ENCODE measurements around the gene KIAA2012.

Gene KIAA2012

DNA sequence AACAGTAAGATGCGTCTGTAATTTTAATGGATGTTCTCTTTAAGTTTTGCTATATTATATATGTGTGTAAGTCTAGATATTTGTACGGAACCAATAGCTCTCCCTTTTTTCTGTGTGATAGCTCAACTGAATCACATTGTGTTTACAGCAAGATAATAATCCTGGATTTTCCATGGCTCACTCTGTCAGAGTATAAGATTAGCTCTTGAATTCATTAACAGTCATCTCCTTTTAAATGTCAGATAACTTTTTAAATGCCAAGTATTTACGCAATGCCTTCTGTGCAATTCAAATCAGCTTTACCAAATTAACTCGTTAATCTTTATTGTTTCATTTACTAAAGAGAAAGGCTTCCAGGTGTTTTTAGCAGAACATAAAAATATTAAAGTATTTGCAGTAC lies 76.9 kb downstream of the KIAA2012 start:
- H3K27me3 ChIP-seq (replicated peaks; ENCODE audit: control insufficient read depth, insufficient read depth, low read length): no peaks in the 10 kb centered on the region
- TF ChIP-seq, protein P1, sequence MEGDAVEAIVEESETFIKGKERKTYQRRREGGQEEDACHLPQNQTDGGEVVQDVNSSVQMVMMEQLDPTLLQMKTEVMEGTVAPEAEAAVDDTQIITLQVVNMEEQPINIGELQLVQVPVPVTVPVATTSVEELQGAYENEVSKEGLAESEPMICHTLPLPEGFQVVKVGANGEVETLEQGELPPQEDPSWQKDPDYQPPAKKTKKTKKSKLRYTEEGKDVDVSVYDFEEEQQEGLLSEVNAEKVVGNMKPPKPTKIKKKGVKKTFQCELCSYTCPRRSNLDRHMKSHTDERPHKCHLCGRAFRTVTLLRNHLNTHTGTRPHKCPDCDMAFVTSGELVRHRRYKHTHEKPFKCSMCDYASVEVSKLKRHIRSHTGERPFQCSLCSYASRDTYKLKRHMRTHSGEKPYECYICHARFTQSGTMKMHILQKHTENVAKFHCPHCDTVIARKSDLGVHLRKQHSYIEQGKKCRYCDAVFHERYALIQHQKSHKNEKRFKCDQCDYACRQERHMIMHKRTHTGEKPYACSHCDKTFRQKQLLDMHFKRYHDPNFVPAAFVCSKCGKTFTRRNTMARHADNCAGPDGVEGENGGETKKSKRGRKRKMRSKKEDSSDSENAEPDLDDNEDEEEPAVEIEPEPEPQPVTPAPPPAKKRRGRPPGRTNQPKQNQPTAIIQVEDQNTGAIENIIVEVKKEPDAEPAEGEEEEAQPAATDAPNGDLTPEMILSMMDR (IDR thresholded peaks at IDR 0.05; ENCODE audit: insufficient read depth, low read length, poor library complexity, severe bottlenecking): no peak
- H3K36me3 ChIP-seq (ENCODE audit: control insufficient read depth, insufficient read depth, low read length): no peaks in the 10 kb centered on the region
- DNase-seq (ENCODE audit: extremely low read depth, insufficient read length): no peak
- no peak overlapping the region for H3K4me3 ChIP-seq (replicated peaks; ENCODE audit: low read depth, low read length)

DNA sequence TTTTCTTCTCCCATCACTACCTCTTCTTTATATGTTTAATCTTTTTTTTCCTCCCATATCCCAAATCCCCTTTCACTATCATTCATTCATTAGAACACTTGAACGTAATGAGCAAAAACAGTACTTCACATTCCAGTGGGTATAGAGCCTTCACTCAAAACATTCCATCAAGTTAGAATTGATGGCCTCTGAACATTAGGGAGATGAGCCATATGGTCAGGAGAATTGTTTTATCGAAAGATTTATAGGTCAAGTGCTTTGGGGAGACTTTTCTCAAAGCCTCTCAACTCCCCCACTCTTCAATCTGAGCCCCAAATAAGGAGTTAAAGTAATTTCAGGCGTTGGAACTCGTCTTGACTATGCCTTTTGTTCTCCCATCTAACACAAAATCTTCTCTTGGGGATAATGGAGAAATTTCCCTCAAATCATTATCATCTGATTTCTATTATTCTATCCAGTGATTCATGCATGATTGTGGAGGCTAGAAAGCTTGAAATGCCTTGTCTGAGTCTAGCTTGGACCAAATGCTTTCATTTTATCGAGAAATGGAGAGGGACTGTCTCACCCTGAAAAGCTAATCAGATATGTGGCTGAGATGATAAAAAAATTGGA lies 79.2 kb downstream of the KIAA2012 start:
- DNase-seq (ENCODE audit: extremely low read depth, insufficient read length): no peak
- no peak overlapping the region for H3K4me3 ChIP-seq (replicated peaks; ENCODE audit: low read depth, low read length)
- TF ChIP-seq, protein P1 (IDR thresholded peaks at IDR 0.05; ENCODE audit: insufficient read depth, low read length, poor library complexity, severe bottlenecking): no peak
- no peaks in the 10 kb centered on the region for H3K27me3 ChIP-seq (replicated peaks; ENCODE audit: control insufficient read depth, insufficient read depth, low read length)
- H3K36me3 ChIP-seq (ENCODE audit: control insufficient read depth, insufficient read depth, low read length): no peaks in the 10 kb centered on the region

- H3K4me3 ChIP-seq (replicated peaks; ENCODE audit: low read depth, low read length): no peak overlapping the region
- no peaks in the 10 kb centered on the region for H3K27me3 ChIP-seq (replicated peaks; ENCODE audit: control insufficient read depth, insufficient read depth, low read length)
- no peaks in the 10 kb centered on the region for H3K36me3 ChIP-seq (ENCODE audit: control insufficient read depth, insufficient read depth, low read length)
- DNase-seq (ENCODE audit: extremely low read depth, insufficient read length): no peak
- TF ChIP-seq, protein P1 (IDR thresholded peaks at IDR 0.05; ENCODE audit: insufficient read depth, low read length, poor library complexity, severe bottlenecking): no peak
Observed at GRCh38 chr2:202154613-202155012, 81.6 kb downstream of the KIAA2012 start.

DNA sequence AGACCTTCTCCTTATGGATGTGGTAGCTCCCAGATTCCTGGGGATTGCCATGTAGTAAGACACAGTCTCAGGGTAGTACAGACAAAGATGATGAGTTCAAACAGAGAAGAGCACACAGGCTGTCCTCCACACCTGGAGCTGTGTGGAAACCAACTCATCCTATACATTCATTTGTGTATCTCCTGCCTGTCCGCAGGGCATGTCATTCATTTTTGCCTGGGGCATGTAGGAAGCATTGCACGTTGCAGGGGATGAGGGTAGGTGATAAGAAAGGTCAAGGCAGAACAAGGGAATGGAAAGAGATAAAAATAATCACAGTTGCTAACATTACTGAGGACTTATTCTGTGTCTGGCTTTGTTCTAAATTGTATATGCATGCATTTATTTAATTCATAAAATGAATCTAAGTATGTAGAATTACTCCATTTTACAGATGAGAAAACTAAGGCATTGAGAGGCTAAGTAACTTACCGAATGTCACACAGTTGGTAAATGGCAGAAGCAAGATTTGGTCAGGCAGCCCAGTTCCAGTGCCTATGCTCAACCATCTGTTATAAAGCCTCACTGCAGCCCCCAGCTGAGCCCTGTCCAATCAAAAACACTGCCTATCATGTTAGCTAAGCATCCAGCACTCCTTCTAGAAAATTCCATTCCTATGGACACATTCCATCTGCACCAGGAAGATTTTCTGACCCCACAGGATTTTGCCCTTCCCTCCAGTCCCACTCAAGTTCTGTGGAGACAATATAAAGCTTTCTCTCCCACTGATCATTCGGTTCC lies 84.3 kb downstream of the KIAA2012 start:
- TF ChIP-seq, protein P1 (IDR thresholded peaks at IDR 0.05; ENCODE audit: insufficient read depth, low read length, poor library complexity, severe bottlenecking): no peak

GRCh38 chr2:202158796-202159195 lies 85.7 kb downstream of the KIAA2012 start:
- TF ChIP-seq, protein P1 (IDR thresholded peaks at IDR 0.05; ENCODE audit: insufficient read depth, low read length, poor library complexity, severe bottlenecking): no peak
- no peaks in the 10 kb centered on the region for H3K36me3 ChIP-seq (ENCODE audit: control insufficient read depth, insufficient read depth, low read length)
- DNase-seq (ENCODE audit: extremely low read depth, insufficient read length): no peak
- H3K4me3 ChIP-seq (replicated peaks; ENCODE audit: low read depth, low read length): no peak overlapping the region
- no peaks in the 10 kb centered on the region for H3K27me3 ChIP-seq (replicated peaks; ENCODE audit: control insufficient read depth, insufficient read depth, low read length)

More for the DNA sequence above, 84.3 kb downstream of the KIAA2012 start:
- Histone ChIP-seq H3K27me3 (replicated peaks; ENCODE audit: control insufficient read depth, insufficient read depth, low read length) (no peaks in the 10 kb centered on the region), H3K36me3 (ENCODE audit: control insufficient read depth, insufficient read depth, low read length) (no peaks in the 10 kb centered on the region), H3K4me3 (replicated peaks; ENCODE audit: low read depth, low read length) (no peak overlapping the region)
- no peak for DNase-seq (ENCODE audit: extremely low read depth, insufficient read length)

All from GM06990 (cell line).